Activated CD8-positive, alpha-beta memory T cell treated with anti-CD3 and anti-CD28 coated beads for 36 hours (primary cell): ENCODE measurements around the gene TTC9. TPM values are rescaled to one million over a fixed set of nuclear protein-coding genes. Genes with fewer than 3 reads are reported as not detected.

ENCODE experiments used
- total RNA-seq, 2 experiments: library from RNA; stranded (reverse); gene quantifications; one replicate each; pipeline ENCODE4 v1.2.3, GENCODE V29; 2021

Gene TTC9
- total RNA-seq, 2 experiments from 2014 or later: 5.6 to 5.7 TPM

Other genes starting within 250 kb of the TTC9 start
- 1 to 10 TPM; 4.4 to 4.8 TPM for gene SYNJ2BP, start 224.8 kb upstream of the TTC9 start, total RNA-seq
- gene ADAM21, start 189.7 kb upstream of the TTC9 start, total RNA-seq: under 1 TPM; 0.15 to 0.27 TPM
- under 1 TPM; 0.08 to 0.15 TPM for gene ADAM20, start 106.9 kb upstream of the TTC9 start, total RNA-seq
- 10 to 100 TPM; 57.1 to 58.3 TPM for gene MED6, start 41.3 kb upstream of the TTC9 start, total RNA-seq
- 1 to 10 TPM; 5.5 to 5.7 TPM for gene MAP3K9, start 167.6 kb downstream of the TTC9 start, total RNA-seq